HuH-7.5 (cell line): ENCODE results near the gene ENTR1.
"Not testable (repeated sequence)": the region's sequence is repeated elsewhere in the genome, so short reads cannot be mapped to it uniquely, and the experiment has no call there.

Experiments
- DNase-seq: peaks from one replicate; pipeline ENCODE4 v3.0.0; 2011; ENCODE audit warnings: low spot score

The ENTR1 gene

DNA sequence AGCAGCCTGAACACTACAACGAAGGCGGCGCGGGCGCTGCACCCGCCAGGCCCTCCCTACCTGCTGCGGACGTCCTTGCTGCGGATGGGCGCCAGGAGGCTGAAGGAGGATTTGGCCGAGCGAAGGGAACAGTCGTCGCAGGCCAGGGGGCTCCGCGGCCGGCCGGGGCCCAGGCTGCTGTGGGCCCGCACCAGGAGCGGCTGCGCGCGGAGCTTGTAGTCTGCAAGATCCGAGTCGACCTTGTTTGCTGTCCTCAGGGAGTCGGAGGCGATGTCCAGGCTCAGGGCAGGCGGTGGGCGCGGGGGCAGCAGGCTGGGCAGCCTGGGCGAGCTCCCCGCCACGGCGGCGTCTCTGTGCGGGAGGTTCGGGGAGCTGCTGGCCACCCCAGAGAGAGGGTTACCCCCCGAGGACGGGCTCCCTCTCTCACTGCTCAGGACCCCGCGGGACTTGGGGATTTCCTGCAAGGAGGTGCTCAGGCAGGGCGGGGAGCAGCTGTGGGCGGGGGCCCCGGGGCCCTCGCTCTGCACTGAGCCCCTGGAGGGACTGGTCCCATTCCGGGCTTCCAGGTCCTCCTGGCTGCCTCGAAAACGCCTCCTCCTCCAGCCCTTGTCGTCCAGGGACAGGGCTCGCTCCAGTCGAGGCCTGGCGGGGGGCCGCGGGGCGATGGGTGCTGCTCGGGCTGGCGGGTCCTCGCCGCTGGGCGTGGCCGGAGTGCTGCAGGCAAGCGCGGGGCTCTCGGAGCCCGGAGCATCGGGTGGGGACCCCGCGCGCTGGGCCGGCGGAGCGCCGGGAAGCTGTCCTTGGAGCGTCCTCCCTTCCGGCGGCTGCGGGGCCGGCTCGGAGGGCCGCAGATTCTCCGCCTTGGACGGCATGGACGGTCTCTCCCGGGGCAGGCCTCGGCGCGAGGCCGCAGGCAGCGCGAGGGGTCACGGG is 28.4 kb upstream of the ENTR1 start:
- peak; percentile 76 for DNase-seq

DNA sequence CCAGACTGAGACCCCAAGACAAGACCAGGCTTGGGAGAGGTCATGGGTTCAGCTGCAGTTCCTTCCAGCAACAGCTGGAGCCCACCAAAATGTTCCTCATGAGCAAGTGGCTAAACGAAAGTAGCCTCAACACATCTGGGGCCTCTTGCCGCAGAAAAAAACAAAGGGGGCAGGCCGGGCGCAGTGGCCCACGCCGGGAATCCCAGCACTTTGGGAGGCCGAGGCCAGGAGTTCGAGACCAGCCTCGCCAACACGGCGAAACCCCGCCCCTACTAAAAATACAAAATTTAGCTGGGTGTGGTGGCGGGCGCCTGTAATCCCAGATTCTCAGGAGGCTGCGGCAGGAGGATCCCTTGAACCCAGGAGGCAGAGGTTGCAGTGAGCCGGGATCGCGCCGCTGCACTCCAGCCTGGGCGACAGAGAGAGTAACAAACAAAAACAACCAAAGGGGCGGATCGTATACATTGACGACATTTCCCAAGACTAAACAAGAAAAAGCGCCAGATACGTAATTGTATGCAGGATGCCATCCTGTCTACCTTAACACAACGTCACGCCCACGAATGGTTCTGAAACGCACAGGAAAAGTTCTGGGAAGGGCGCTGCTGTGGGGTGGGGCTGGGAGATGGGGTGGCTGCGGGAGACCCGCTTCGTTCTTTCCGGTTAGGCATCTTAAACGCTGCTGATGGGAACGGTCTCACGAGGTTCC is 27.6 kb upstream of the ENTR1 start:
- DNase-seq, result no peak

DNA sequence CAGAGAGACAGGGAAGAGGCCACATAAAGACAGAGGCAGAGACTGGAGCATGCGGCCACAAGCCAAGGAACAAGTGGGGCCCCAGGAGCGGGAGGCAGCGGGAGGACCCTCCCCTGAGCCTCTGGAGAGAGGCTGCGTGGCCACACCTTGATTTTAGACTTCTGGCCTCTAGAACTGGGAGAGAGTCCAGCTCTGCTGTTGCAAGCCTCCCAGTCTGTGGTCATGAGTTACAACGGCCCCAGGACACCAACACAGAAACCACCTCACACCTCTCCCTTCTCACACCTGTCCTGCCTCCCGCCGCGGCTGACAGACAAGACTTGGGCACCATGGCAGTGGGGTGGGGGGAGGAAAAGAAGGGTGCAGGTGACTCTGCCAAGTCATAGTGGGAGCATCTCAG is 27.0 kb upstream of the ENTR1 start:
- DNase-seq, result no peak

DNA sequence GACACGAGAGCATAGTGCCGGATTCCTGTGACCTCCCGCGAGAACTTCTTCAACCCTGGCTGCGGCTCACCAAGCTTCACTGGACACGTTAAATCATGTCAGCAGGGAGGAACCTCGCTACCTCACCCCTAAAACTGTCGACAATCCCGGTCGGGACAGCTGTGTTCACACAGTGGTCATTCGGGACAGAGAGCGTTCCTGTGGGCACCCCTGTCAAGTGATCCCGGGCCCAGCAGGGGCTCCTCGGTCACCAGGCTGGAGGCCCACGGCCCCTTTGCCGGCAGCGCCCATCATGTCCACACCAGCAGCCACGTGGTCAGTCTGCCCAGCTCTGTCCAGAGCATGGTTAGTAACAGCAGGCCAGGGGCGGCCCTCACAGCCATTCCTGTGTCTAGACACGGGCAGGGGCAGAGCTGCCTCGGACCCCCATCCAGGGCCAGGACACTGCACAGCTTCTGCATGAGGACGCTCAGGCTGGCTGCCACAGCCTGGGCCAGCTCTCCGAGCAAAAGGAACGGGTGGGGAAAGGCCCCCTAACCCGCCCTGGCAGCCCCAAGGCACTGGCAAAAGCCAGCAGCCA is 25.7 kb upstream of the ENTR1 start:
- DNase-seq, result no peak

DNA sequence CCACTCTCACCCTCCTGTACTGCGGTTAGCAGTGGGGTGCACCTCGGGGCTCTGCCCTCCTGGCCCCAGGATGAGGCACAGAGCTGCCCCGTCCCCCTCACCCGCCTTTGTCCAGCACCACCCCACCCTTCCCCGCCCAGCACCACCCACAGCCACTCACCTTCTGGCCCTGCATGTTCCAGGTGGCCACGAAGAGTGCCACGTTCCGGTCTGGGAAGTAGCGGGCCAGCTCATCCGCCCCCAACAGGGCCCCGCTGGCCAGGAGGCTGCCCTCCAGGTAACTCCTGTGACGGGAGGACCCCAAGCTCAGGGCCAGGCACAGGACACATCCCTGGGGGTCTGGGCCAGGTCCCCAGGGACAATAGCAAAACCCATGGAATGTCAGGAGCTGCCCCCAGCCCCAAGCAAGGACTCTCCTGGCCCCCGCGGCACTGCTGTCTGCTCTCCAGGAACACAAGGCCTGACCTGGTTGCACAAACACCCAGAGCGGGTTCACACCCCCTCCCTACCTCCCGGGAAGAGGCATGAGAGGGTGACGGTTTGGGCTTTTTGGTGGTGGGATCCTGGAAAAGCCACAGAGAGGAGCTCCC is 24.3 kb upstream of the ENTR1 start:
- DNase-seq, result no peak

DNA sequence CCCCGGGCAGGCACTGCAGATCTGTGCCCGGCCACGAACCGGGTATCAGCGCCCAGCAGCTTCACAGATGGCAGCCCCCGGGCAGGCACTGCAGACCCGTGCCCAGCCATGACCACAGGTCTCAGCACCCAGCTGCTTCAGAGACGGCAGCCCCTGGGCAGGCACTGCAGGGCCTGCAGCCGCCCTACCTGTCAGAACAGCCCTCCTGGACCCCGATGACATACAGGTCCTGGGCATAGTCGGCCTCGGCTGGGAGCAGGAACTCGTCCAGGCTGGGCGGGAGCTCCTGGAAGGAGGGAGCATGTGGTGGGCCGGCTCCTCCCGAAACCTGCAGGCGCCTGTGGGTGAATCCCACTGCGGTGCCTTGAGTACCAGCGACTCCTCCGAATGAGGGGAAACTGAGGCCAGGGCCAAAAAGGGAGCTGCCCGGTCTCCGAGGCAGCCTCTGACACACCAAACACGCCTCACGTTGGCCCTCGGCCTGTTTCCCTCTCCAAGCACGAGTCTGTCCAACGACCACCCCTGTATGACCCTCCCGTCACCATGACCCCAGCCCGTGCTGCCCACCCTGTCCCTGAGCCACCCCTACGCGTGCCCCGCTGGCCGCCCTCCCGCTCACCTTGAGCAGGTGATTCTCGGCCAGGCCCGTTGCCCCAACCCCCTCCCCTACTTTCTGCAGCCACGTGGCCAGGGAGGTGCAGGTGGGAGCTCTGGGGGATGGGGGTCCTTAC is 23.6 kb upstream of the ENTR1 start:
- DNase-seq, result no peak

DNA sequence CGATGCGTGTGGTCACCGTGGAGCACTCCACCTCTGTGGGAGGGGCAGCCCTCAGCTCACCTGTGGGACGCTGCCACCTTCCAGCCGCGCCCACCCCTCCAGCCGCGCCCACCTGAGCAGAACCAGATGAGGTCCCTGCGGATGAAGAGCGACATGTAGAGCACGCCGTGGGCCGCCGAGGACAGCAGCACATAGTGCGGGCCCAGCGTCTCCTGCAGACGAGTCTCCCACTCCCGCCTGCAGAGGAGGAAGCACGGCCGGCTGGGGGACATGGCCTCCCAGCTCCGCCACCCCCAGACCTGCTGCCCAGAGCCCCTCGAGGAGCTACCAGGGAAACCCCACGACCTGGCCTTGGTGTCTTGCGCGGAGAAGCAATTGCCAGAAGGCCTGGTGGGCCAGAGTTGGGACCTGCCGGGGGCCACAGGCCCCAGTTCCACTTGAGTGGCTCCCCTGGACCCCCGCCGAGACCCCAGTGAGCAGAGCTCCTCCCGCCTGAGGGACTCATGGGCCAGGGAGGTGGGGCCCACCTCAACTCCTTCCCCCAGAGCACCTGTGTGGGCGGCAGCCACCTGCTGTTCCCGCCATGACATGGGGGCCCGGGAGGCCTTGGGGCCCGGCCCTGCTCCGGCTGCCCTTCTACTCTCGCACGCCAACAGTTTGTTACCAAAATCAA is 22.8 kb upstream of the ENTR1 start:
- no peak for DNase-seq

DNA sequence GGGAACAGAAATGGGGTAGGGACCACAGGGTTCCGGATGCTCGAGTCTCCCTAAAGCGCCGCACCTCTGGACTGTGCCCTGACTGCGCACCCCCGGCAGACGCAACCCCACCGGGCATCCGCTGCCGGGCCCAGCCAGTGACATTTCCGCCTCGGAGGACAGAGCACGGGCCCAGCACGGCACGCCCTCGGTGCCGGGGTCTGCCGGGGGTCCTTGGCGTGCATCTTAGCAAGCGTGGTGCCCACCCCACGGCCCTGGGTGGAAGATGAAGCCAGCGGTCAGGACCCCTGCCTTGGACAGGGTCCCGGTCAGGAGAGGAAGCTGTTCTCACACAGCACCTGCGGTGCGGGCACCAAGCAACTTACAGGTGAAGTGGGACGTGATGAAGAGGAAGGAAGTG is 22.2 kb upstream of the ENTR1 start:
- no peak for DNase-seq

DNA sequence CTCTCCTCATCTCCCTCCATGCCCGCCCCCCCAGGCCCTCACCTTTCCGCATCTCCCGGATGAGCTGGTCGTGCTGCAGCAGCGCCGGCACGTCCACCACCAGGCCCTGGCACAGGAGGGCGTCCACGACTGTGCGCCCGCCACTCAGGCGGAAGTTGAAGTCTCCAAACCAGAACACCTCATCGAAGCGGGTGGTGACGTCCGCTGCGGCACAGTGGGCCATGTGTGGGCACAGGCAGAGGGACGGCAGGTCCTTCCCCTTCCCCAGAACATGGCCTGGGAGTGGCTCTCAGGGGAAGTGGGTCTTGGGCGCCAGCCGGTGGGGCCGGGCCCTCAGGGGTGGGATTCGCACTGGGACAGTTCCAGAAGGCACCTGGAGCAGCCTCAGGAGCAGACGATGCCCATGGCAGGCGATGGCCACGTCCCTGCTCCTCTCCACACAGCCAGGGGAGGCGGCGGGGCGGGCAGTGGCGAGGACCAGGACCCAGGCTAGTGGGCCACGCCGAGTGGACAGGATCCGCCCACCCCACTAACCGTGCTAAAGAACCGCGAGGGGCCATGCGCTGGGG is 21.5 kb upstream of the ENTR1 start:
- no peak for DNase-seq

DNA sequence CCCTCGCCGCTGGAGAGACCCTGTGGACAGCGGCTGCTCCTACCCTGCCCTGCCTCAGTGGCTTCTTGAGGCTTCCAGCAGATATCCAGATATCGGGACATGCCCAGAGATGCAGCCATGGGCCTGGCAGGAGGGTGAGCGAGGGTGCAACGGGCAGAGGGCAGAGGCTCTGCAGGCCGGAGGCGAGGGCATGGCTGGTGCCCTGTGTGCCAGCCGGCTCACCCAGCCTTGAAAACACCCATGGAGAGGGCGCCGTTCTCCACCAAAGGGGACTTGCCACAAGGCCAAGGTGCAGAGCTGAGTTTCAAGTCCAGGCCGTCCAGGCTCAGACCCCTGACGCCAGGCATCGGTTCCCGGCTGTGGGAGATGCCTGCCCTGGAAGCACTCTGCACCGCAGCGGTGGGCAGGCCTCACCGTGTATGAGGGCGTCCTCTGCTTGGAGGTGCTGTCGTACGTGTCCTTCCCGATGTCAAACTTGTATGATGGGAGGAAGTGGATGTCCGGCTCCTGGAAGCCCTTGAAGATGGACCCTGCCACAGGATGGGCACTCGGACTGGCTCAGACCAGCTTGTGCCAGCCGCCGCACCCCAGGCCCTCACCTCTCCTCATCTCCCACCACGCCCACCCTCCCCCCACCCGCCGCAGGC is 20.3 kb upstream of the ENTR1 start:
- DNase-seq, result no peak

DNA sequence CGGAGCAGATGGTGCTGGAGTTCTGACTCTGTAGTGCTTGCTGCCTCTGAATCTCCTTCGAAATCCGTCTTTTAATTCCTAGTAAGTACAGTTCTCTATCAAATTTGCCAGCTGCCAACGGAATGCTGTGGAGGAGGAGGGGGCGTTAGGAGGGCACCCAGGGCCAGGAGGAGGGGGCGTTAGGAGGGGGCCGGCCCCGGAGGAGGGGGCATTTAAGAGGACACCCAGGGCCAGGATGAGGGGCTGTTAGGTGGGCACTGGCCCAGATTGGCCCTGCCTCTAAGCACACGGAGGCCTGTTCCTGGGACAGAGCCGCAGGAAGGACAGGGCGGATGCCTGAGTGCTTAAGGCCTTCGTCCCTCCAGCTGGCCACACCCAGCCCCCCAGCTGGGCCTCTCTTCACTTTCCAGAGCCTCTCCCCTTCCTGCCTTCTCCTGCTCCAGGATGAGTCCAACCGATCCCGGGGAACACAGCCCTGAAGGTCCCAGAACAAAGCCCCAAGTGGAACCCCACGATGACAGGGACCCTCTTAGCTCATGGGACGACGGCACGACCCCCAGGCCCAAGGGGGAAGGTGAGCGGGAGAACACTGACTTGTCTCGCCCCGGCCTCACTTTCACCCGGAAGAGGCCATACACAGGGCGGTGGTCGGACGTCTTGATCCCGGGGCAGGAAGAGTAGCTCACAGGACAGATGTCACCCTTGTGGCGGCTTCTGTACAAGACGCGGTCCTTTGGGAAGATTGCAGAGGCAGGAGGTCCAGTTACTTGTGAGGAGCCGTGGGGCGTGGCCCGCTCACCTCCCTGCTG is 19.5 kb upstream of the ENTR1 start:
- no peak for DNase-seq

DNA sequence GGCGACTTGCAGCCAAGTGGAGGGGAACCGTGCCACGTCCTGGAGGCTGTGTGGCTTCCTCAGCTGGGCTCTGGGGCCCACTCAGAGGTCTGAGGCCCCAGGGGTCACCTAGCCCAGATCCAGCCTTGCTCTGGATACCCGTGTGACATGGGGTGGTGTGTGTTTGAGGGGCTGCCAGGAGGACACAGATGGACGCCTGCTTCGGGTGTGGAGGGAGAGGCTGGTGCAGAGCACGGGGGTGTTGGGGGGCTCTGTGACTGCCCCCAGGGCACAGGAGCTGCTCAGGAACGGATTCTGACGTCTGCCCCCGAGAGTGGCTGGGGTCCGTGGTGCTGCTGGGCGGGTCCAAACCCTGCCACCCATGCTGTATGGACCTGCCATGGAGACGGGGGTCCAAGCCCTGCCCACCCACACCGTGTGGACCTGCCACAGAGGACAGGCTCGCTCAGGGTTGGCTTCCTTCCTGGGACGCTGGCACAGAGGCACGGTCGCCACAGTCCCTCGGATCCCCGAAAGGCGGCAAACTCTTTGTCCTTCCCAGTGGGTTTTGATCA is 18.7 kb upstream of the ENTR1 start:
- DNase-seq, result no peak

DNA sequence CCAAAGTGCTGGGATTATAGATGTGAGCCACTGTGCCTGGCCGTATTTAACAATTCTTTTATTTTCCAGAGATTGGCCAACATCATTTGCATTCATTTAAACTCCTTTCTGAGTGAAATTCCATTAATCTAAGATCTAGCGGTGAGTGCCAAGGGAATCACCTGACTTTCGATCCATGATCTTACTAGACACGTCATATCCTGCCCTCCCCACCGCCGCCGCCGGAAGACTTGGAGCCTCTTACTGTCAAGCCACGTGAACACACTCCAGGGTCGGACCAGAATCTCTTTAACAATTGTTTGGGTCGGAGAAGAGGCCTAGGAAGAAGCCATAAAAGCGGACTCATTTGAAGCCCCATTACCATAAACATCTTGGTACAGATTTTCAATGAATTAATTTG is 16.4 kb upstream of the ENTR1 start:
- DNase-seq, result no peak

DNA sequence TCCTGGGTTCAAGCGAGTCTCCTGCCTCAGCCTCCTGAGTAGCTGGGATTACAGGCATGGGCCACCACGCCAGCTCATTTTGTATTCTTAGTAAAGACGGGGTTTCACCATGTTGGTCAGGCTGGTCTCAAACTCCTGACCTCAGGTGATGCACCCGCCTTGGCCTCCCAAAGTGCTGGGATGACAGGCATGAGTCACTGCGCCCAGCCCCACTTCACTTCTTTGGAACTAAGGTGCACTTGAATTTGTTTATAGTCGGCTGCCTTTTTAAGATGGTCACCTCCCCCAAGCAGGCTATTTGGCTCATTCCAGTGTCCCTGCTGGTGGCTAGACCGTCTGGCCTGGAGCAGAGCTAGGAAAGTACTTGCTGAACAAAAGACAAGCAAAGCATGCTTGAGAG is 15.0 kb upstream of the ENTR1 start:
- not testable (repeated sequence) for DNase-seq

DNA sequence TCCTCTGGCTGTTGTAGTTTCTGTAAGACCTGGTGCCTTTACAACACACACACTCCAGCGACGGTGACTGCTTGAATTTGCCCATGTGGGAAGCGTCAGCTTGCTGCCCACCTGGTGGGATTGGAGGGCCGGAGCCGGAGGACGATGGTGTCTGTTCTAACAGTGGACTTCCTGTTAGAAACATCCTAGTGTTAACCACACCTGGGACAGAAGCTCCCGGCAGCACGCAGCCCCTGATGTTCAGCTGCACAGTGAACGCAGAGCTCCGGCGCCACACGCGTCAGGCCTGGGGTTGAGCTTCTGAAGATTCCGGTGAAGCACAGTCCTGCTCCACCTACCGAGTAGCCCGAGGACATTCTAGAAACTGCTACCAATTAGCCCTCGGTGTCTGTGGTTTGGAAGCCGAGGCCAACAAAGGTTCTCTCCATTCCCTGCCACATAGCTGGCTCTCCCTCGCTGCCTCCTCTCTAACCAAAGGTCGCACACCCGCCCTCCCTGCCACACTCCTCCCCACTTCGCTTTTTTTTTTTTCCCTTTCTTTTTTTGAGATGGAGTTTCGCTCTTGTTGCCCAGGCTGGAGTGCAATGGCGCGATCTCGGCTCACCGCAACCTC is 14.4 kb upstream of the ENTR1 start:
- DNase-seq, result no peak

DNA sequence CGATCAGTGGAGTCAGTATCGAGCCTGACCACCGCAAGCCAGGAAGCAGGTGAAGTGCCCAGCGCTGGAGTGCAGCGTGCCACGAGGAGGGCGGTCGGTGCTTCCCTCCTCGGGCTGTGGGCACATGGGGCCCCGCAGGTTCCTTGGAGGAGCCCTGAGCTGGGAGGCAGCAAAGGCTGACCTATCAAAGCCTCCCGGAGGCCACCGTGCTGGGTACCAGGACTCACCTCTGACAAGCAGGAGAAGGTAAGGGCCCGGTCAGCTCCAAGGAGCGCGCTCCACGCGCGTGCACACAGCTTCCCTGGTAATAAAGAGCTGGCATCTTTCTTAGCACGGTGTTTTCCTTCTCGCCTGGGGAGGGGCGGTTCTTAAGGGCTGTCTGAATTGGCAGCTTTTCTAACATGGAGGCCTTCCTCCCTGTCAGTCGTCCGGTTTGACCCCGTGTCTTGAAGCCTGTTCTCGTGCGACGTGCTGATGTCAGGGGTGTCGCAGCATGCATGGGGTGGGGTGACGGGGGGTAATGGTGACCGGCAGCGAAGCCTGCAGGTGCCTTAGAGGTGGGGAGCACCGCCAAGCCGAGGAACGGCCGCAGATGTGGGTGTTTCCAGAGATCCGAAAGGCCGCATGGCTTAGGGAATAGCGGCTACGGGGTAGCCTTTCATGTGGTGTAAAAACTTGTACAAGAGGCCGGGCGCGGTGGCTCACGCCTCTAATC is 13.2 kb upstream of the ENTR1 start:
- no peak for DNase-seq

DNA sequence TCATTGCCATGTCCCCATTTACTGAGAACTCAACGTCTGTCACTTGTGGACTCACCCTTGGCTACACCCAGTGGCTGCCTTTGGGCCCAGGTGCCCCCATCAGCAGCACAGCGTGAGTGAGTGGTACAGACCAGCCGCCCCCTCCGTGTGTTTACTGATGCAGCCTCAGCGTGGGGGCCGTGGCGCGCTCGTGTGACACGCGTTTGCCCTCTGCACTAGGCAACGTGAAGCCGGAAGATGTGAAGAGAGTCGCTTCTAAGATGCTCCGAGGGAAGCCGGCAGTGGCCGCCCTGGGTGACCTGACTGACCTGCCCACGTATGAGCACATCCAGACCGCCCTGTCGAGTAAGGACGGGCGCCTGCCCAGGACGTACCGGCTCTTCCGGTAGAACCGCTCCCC is 12.5 kb upstream of the ENTR1 start:
- no peak for DNase-seq

DNA sequence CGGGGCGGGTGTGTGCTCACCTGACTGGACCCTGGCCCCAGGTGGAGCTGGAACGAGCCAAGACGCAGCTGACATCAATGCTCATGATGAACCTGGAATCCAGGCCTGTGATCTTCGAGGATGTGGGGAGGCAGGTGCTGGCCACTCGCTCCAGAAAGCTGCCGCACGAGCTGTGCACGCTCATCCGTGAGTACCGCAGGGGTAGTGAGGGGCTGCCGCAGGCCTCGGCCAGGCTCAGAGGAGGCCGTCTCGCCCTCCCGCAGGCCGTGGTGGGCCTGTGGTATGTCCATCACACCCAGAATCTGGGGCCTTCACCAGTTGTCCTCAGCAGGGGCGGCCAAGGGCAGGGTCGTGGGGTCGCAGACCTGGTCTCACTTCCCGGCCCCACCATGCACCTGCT is 11.4 kb upstream of the ENTR1 start:
- no peak for DNase-seq

DNA sequence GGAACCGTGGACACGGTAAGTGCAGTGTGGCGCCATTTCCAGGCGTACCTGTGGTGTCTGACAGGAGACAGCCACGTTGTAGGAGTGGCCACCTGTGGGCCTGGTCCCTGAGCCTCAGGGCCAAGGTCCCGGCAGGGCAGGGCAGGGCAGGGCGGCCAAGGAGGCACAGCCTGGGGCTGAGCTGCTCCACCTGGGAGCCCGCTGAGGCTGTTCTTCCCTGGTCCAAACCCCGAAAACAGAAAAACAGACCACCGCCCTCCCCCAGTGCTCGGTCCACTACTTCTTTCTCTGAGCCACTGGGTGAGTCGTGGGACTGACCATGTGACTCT is 8.6 kb upstream of the ENTR1 start:
- DNase-seq, result no peak
